HG03442 (cell line): ENCODE results near the gene OSBPL2.

Source experiments
- ATAC-seq: cut with Tn5 transposase; IDR thresholded peaks from one replicate; pipeline ENCODE4 v1.9.1; 2021; ENCODE audit warnings: mild to moderate bottlenecking, moderate library complexity; ENCODE audit not compliant: unreplicated experiment

Gene OSBPL2

DNA sequence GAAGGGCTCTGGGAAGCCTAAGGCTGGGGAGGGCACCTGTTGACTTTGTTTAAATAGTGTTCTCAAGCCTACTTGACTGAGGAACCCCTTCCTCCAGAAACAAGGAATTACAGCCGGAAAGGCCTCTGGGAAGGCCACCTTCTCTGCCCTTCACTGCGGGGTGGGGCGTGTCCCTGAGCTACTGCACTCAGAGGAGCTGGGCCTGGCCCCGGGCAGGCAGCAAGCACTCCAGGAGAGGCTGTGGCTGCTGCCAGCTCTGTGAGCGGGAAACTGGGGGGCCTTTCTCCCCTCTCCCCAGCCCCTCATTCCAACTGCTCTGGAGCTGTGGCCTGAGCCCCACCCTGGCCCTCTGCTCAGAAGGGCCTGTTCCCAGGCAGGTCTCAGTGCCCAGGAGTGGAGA is 4.0 kb upstream of the OSBPL2 start:
- no peak for ATAC-seq

DNA sequence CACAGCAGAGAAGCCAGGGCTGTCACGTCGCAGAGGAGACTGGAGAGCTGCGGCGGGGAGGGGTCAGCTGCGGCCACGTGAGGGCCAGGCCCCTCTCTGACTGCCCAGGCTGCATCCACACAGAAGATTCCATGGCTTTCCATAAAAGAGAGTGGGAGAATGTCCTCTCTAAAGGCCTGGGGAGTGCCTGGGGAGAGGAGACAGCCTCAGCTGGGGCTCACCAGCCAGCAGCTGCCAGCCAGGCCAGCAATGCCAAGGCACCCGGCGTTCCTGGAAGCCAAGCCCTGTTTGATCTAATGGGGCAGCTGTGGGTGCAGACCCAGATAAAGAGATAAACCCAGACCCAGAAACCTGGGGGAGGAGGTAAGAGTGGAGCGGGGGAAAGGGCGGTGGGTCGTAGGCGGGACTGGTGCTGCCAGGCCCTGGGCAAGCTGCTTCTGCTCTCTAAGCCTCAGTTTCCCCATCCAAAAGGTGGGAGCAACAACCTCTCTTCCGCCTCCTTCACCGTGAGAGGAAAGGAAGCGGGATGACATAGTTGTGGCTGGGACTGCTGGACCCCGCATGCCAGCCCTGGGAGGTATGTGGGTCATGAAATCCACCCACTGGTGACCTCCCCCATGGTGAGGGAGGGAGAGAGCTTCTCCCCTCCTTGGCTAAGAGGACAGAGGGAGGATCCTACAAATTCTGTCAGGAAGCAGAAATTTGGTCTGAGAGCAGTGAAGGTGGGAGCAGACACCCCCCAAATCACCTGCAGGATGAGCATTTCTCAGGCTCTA is 3.1 kb upstream of the OSBPL2 start:
- ATAC-seq = no peak

GRCh38 chr20:62235777-62236157 is 2.6 kb upstream of the OSBPL2 start:
- no peak for ATAC-seq

GRCh38 chr20:62236200-62236599 is 2.1 kb upstream of the OSBPL2 start:
- no peak for ATAC-seq

GRCh38 chr20:62236766-62237513 is 1.4 kb upstream of the OSBPL2 start:
- no peak for ATAC-seq

- ATAC-seq = no peak
Observed at GRCh38 chr20:62237514-62237800, 864 bp upstream of the OSBPL2 start.

DNA sequence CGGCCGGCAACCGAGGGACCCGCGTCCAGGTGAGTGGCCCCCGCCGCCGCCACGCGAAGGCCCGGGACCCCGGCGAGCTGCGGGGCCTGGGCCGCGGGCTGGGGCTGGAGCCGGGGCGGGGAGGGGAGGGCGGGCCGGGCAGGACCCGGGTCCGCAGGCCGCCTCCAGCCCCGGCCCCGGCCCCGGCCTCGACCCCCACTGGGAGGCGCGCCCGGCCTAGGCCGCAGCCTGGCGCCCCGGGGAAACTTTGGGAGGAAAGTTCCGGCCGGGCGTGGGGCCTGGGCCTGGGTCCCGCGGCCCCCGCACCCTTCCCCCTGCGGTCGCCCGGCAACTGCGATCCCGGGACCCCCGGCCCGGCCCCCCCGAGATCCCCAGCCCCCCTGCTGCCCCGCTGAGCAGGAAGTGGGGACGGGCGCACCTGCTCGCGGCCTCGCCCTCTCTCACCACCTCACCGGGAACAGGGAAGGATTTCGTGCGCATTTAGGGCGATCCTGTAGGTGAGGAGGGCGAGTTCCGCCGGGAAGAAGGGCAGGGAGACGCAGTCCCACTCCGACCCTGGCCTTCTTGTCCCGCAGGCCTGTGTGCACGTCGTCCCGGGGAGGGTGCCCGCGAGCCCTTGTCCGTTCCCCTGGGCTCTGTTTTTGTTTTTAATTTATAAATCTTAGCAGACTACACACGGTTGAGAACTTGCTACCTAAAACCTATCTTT is 402 bp downstream of the OSBPL2 start:
- ATAC-seq = no peak

DNA sequence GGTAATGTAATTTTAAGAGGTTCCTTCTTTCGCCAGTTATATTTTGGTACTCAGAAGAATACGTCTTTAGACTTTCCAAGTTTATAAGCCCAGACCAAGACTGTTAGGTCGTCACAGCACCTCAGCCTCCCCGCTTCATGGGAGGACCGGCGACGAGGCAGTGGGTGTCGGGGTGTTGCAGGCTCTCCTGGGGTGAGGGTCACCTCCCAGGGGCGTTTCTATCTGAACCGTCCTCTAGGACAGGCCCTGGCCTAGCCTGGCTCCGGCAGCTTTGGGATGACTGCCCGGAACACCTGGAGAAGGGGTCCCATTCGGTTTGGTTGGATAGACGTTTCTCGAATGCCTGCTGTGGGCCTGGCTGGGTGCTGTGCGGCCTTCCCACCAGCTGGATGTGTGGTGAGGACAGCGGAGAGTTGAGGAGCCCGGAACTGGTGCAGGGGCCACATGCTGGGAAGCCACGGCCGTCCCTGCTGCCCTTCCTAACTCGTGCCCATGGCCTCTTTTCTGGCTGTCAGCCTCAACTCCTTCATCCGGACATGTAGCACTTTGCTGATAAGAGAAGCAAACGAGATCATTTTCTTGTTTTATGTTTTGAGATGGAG is 1.1 kb downstream of the OSBPL2 start:
- ATAC-seq = no peak

GRCh38 chr20:62240020-62240685 is 1.8 kb downstream of the OSBPL2 start:
- ATAC-seq = no peak

GRCh38 chr20:62241506-62241905 is 3.2 kb downstream of the OSBPL2 start:
- ATAC-seq = no peak

- no peak for ATAC-seq
Observed at GRCh38 chr20:62242176-62242575, 3.9 kb downstream of the OSBPL2 start.

DNA sequence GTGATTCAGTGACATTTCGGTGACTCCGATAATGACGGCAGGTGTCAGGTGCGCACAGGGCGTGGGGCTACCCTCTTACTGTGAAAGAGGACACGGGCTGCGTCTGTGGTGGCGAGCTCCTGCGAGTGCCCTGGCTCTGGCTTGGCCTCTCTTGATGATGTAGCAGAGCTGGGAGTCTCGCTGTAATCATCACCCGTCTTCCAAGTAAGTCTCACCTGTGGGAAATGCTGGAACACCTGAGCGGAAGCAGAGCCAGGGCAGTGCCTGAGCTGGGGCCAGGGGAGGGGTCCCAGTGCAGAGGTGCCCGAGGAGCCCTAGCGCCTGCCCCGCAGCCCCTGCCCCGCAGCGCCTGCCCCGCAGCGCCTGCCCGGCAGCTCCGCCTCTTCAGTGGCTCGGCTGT is 4.8 kb downstream of the OSBPL2 start:
- ATAC-seq = no peak

GRCh38 chr20:62243906-62244515 is 5.7 kb downstream of the OSBPL2 start:
- no peak for ATAC-seq

DNA sequence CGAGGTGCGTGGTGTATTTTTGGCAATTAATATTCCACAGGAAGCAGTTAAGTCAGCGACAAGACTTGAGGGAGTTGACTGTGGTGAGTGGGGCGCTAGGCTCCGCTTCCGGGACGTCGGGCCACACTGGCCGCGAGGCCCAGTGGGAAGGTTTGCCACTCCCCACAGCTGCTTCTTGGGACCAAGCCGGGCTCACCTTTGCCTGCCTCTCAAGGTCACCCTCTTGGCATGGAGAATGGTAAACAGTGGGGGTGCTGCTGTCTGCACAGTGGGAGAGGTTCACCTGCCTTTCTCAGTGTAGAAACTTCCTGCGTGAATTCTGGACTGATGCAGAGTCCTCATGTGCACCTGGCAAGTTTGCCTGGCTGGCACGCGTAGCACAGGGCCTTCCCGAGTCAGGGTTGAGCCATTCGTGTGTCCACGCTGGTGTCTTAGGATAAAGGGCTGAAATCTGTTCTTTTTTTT is 6.4 kb downstream of the OSBPL2 start:
- no peak for ATAC-seq

DNA sequence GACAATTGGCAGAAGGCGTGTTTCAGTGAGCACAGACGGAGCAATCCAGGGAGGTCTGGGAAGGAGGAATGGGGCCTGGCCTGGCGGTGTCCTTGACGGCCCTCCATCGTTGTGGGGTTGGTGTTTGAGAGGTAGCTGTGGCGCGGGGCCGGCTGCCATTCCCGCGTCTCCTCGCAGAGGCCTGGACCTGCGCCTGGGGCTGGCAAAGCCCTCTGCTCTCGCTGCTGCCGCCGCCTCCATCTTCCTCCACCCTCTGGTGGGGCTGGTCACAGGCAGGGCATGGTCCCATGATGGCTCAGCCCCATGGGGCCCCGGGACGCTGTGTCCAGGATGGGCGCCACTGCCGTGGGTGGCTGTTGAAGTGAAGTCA is 7.6 kb downstream of the OSBPL2 start:
- no peak for ATAC-seq

GRCh38 chr20:62246431-62246830 is 8.1 kb downstream of the OSBPL2 start:
- ATAC-seq = no peak

DNA sequence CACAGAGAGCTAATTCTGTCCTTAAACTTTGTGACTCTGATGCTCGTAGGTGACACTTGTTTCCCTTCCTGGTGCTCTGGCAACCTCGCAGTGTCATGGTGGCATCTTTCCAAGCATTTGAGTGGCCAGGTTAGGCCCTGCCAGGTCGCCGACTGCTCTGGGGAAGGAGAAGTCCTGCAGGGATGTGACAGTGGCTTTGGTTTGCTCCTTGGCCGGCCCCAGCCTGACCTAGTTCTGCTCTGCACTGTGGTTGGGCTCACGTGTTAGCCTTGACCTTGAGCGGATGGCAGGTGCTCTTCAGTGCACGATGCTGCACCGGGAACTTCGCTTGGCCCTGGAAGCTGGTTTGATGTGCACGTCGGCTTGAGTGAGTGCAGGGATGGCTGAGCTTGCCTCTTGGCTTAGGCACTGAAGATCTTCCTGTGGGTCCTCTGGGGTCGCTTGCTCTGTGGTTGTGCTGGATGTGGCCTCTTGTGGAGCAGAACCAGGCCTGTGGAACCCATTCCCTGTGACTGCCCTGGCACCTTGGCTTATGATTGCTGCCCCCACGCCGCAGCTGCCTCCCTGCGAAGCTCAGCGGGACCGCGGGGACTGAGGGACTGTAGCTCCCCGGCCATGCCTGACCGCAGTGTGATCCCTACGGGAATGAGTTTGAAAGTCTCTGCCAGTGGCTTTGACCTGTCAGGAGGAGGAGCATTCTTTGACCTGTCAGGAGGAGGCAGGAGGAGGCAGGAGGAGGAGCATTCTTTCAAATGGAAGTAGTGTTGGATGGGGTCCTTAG is 8.7 kb downstream of the OSBPL2 start:
- no peak for ATAC-seq

- ATAC-seq = no peak
Observed at GRCh38 chr20:62248890-62249560, 10.7 kb downstream of the OSBPL2 start.

GRCh38 chr20:62252342-62252966 is 14.1 kb downstream of the OSBPL2 start:
- no peak for ATAC-seq
